Astrocyte of the spinal cord (primary cell): Measurements from ENCODE around the gene ENTREP1.

Experiments
- DNase-seq: peaks from one replicate; pipeline ENCODE4 v3.0.0; 2011; ENCODE audit warnings: low read depth, low spot score
- H3K4me3 ChIP-seq: 2 replicates; pipeline ENCODE4 v1.5.1; 2011; ENCODE audit warnings: low read depth, mild to moderate bottlenecking, low read length, moderate library complexity
- in situ Hi-C: cut with HindIII; loops from 2 replicates; pipeline ENCODE4 v1.10.0; 2017; ENCODE audit warnings: low sequenced_read_pairs
- TF ChIP-seq, protein P1 (sequence below): IDR thresholded peaks from 2 replicates; pipeline ENCODE4 v1.5.1; 2012; ENCODE audit warnings: low read depth, mild to moderate bottlenecking, low read length, inconsistent platforms

Gene ENTREP1

DNA sequence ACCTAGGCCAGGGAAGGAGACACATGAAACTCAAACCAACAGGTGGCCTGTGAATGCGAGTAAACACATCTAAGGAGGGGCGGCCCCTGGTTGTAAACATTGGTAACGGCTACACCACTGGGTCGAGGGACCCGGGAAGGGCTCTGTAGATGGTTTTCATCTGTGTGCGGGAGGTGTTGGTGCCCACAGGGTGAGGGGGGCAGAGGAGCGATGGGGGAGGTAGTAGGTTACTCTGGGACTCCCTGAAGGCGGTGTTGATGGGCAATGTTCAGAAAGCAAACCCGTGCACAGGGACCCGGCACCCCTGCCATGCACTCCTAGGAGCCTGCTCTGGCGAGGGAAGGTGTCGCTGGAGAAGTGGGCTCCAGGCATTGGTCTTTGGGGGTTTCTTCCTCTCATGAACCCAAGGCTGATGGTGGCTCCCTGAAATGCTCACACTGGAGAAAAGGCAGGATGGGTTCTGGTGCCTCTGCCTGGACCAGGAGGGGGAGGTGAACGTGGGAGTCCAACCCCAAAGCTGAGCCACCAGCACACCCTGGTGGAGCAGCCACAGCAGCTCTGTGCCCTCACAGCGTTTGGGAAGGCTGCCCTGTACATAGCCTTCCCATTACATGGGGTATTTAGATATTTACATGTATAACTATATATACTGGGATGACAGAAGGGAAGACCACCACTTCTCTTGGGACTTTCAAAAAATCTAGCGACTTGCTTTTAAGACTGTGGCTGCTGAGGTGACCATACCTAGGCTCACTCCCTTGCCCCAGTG lies 103.2 kb downstream of the ENTREP1 start:
- TF ChIP-seq, protein P1, sequence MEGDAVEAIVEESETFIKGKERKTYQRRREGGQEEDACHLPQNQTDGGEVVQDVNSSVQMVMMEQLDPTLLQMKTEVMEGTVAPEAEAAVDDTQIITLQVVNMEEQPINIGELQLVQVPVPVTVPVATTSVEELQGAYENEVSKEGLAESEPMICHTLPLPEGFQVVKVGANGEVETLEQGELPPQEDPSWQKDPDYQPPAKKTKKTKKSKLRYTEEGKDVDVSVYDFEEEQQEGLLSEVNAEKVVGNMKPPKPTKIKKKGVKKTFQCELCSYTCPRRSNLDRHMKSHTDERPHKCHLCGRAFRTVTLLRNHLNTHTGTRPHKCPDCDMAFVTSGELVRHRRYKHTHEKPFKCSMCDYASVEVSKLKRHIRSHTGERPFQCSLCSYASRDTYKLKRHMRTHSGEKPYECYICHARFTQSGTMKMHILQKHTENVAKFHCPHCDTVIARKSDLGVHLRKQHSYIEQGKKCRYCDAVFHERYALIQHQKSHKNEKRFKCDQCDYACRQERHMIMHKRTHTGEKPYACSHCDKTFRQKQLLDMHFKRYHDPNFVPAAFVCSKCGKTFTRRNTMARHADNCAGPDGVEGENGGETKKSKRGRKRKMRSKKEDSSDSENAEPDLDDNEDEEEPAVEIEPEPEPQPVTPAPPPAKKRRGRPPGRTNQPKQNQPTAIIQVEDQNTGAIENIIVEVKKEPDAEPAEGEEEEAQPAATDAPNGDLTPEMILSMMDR = no peak
- DNase-seq = no peak
- no peak overlapping the region for H3K4me3 ChIP-seq
- in situ Hi-C loops = no loop called here

DNA sequence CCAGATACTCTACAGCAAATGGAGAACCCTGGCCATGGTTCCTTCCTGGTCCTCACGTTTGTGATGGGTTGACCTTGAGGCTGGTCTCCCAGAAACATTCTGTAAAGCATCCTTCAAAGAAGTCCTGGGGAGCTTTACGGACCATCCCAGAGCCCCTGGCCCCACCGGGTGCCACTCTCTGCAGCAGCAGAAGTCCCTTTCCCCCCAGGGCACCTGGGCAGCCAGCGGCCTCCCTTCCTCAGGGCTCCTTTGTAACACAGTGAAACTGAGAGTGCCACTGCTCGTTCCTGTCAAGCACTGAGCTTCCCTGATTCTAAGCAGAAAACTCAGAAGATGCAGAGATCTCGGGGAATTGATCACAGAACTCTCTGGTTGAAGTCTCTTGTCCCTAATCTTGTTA lies 104.3 kb downstream of the ENTREP1 start:
- TF ChIP-seq, protein P1 = no peak
- no peak overlapping the region for H3K4me3 ChIP-seq
- no peak for DNase-seq
- in situ Hi-C loops = no loop called here

GRCh38 chr9:69430206-69430605 lies 105.2 kb downstream of the ENTREP1 start:
- DNase-seq = no peak
- TF ChIP-seq, protein P1 = no peak
- no peak overlapping the region for H3K4me3 ChIP-seq
- in situ Hi-C loops = no loop called here

DNA sequence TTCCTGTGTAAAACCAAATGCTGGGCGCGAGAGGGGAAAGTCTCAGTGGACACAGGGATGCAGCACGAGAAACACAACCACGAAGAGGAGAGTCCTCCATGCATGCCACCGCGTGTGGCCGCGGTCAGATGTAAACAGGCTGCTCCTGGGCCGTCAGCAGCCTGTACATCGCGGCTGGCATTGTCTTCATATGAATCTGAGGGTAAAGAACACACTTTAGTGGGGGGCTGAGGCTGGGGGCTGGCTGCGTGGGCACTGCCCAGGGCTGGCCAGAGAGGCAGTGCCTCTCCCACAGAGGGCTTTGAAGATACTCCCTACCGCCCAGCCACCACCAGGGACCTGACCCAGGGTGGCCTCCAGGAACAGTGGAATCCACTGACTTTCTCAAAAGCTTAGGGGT lies 106.2 kb downstream of the ENTREP1 start:
- TF ChIP-seq, protein P1 = no peak
- DNase-seq = no peak
- in situ Hi-C loops = no loop called here
- no peak overlapping the region for H3K4me3 ChIP-seq

DNA sequence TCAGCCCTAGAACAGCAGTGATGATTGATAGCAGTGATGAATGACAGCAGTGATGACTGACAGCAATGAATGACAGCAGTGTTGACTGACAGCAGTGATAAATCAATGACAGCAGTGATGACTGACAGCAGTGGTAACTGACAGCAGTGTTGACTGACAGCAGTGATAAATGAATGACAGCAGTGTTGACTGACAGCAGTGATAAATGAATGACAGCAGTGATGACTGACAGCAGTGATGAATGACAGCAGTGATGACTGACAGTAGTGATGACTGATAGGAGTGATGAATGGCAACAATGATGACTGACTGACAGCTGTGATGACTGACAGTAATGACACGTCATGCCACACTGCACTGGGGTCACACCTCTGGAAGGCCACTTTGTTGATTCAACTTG lies 106.8 kb downstream of the ENTREP1 start:
- in situ Hi-C loops = no loop called here
- TF ChIP-seq, protein P1 = no peak

DNA sequence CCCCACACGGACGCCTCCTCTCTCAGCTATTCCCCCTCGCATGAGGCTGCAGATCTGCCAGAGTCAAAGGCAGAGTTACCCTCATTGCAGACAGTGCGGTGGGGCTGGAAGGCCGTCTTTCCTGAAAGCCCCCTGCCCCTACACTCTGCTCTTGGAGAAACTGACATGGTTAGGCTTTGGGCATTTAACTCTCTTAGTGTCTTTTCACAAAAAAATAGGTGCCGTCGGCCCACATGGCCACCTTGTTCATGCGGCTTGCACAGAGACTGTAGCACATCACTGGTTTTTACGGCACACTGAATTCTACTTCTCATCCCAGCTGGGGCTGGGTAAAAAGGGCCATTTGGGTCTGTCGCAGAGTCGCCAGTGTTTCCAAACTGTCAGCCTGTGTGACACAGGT lies 107.6 kb downstream of the ENTREP1 start:
- TF ChIP-seq, protein P1 = no peak
- no peak overlapping the region for H3K4me3 ChIP-seq
- DNase-seq = no peak
- in situ Hi-C loops = no loop called here

More for the DNA sequence above, 106.8 kb downstream of the ENTREP1 start:
- H3K4me3 ChIP-seq = no peak overlapping the region
- DNase-seq = no peak

- H3K4me3 ChIP-seq = no peak overlapping the region
- no peak for DNase-seq
- TF ChIP-seq, protein P1 = no peak
- in situ Hi-C loops = no loop called here
Observed at GRCh38 chr9:69433392-69433791, 108.4 kb downstream of the ENTREP1 start.
